K562 (cell line): ENCODE data around the gene PDPK1. TPM values are rescaled to one million over a fixed set of nuclear protein-coding genes. Genes with fewer than 3 reads are reported as not detected.

Experiments used
- CTBP1 ChIP-seq: fragments of 450-650 bp; IDR thresholded peaks from 2 replicates; pipeline ENCODE4 v1.6.1; 2016; ENCODE audit warnings: borderline replicate concordance
- DACH1 ChIP-seq: fragments of 450-650 bp; IDR thresholded peaks from 2 replicates; pipeline ENCODE4 v1.6.1; 2018; ENCODE audit not compliant: partially characterized antibody
- FOXJ2 ChIP-seq: fragments of 200-800 bp; sonication (Bioruptor generic); IDR thresholded peaks from 2 replicates; pipeline ENCODE4 v1.6.1; 2016; ENCODE audit warnings: missing genetic modification characterization, missing compliant biosample characterization
- GATAD2A ChIP-seq: fragments of 450-650 bp; IDR thresholded peaks from 2 replicates; pipeline ENCODE4 v1.6.1; 2017
- HNRNPH1 ChIP-seq: fragments of 200-400 bp; formaldehyde crosslinking; optimal IDR thresholded peaks from 2 replicates; pipeline ENCODE3; 2017; ENCODE audit warnings: low read depth, mild to moderate bottlenecking, low read length, moderate library complexity
- KDM1A ChIP-seq, 2 experiments: fragments of 450-650 bp; IDR thresholded peaks; 2 replicates each; pipeline ENCODE4 v1.6.1; 2016; ENCODE audit warnings: mild to moderate bottlenecking in 2 of 2
- RBBP5 ChIP-seq: fragments of 200-600 bp; sonication (generic); IDR thresholded peaks from 2 replicates; pipeline ENCODE4 v1.6.1; 2012; ENCODE audit warnings: borderline replicate concordance, mild to moderate bottlenecking, low read length, control low read depth, inconsistent platforms; ENCODE audit not compliant: insufficient read depth, poor library complexity, severe bottlenecking
- polyA plus RNA-seq, 8 experiments: library from polyadenylated mRNA; depleted of rRNA in 4 of 8; stranded (reverse) in 5 of 8; unstranded in 3 of 8; fragments of >200 nt; fragmentation: Nextera tagmentation in 2 of 8; fragmentation: Illumina TruSeq in 1 of 8; extraction: Ambion mirVana in 2 of 8; extraction: Trizol in 1 of 8; gene quantifications; 2 replicates each; pipeline versions ENCODE4 v1.2.1 to v1.2.3, GENCODE V29; 2011 to 2014; ENCODE audit warnings: inconsistent platforms in 1 of 8, missing spikeins in 1 of 8
- total RNA-seq, 7 experiments: library from RNA; depleted of rRNA in 6 of 7; stranded (reverse); fragments of >200 nt in 6 of 7; fragmentation: Illumina TruSeq in 2 of 7; extraction: Trizol in 2 of 7; gene quantifications; 2 replicates each; pipeline versions ENCODE4 v1.2.1 to v1.2.3, GENCODE V29; 2011 to 2021; ENCODE audit warnings: low replicate concordance in 1 of 7
- TF ChIP-seq, protein P1 (sequence below): fragments of 450-650 bp; conservative IDR thresholded peaks from 2 replicates; pipeline ENCODE4 v1.6.1; 2016; ENCODE audit warnings: missing genetic modification characterization, low read depth, mild to moderate bottlenecking, missing compliant biosample characterization, moderate library complexity
- TF ChIP-seq, protein P2 (sequence below), 2 experiments: fragments of 450-650 bp in 1 of 2; sonication (generic) in 1 of 2; formaldehyde crosslinking; conservative IDR thresholded peaks; 2 replicates each; pipeline versions ENCODE4 v1.4.0 to v1.8.1; 2020 to 2022; ENCODE audit warnings: mild to moderate bottlenecking in 1 of 2, missing genetic modification reagents in 1 of 2
- TF ChIP-seq, protein P3 (sequence below): fragments of 250-450 bp; sonication (Bioruptor Pico); IDR thresholded peaks from 2 replicates; pipeline ENCODE4 v1.5.0; 2021
- TF ChIP-seq, protein P4 (sequence below), 2 experiments: fragments of 450-650 bp in 1 of 2; sonication (generic) in 1 of 2; formaldehyde crosslinking in 1 of 2; IDR thresholded peaks; 2 replicates each; pipeline versions ENCODE4 v1.7.1 to v1.9.0; 2016 to 2022; ENCODE audit warnings: inconsistent platforms in 1 of 2, mild to moderate bottlenecking in 1 of 2, missing genetic modification reagents in 1 of 2
- TF ChIP-seq, protein P5 (sequence below): sonication (generic); formaldehyde crosslinking; IDR thresholded peaks from 2 replicates; pipeline ENCODE4 v1.5.0; 2020; ENCODE audit warnings: missing genetic modification reagents

The PDPK1 gene
- total and polyA plus RNA-seq, 9 of the 15 experiments (the other 6 are each of a cell fraction or from before 2014, with no cell fraction given) = 4.0 to 37.2 (median 18.7) TPM

DNA sequence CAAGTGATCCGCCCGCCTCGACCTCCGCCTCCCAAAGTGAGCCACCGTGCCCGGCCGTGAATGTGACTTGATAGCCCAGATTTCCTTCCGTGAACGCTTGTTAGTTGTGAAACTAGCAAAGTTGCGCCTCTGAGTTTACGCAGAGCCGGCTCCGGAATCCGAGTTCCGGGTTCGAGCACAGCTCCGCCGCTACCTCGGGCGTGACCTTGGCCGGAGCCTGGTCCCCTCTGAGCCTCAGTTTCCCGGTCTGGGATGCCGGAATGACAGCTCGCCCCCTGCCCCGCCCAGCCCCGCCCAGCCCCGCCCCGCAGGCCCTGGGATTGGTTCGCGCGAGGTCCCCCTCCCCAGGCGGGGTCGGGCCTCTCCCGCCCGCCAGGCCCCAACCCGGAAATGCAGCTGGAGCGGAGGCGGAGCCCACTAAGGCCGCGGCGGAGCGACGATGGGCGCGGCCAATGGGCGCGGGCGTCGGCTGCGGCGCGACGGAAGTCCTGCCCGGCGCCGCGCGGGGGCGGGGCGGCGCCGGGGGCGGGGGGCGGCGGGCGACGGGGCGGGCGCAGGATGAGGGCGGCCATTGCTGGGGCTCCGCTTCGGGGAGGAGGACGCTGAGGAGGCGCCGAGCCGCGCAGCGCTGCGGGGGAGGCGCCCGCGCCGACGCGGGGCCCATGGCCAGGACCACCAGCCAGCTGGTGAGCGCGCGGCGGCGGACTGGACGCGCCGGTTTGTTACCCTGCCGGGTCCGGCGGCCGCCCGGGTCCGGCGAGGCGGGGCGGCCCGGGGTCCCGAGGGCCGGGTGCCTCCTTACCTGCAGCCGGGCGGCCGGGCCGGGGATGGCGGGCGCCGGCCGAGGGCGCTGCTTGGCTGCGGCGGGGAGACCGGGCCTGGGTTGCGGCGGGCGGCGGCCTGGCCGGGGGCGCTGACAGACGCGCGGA, at the start of gene PDPK1 (continued):
- TF ChIP-seq, protein P1, sequence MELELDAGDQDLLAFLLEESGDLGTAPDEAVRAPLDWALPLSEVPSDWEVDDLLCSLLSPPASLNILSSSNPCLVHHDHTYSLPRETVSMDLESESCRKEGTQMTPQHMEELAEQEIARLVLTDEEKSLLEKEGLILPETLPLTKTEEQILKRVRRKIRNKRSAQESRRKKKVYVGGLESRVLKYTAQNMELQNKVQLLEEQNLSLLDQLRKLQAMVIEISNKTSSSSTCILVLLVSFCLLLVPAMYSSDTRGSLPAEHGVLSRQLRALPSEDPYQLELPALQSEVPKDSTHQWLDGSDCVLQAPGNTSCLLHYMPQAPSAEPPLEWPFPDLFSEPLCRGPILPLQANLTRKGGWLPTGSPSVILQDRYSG (tag) = no peak
- TF ChIP-seq FOXJ2 (tag) (no peak), KDM1A (IDR thresholded peaks at IDR 0.05) (no peak; a peak in 1 of 4 replicates), DACH1 (no peak), RBBP5 (peak; percentile 77), CTBP1 (no peak; the same call in 1 of the 2 replicates), HNRNPH1 (no peak), GATAD2A (no peak)
- TF ChIP-seq, protein P2, sequence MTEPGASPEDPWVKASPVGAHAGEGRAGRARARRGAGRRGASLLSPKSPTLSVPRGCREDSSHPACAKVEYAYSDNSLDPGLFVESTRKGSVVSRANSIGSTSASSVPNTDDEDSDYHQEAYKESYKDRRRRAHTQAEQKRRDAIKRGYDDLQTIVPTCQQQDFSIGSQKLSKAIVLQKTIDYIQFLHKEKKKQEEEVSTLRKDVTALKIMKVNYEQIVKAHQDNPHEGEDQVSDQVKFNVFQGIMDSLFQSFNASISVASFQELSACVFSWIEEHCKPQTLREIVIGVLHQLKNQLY (CRISPR knock-in tag; conservative IDR thresholded peaks at IDR 0.05) = no peak
- TF ChIP-seq, protein P3, sequence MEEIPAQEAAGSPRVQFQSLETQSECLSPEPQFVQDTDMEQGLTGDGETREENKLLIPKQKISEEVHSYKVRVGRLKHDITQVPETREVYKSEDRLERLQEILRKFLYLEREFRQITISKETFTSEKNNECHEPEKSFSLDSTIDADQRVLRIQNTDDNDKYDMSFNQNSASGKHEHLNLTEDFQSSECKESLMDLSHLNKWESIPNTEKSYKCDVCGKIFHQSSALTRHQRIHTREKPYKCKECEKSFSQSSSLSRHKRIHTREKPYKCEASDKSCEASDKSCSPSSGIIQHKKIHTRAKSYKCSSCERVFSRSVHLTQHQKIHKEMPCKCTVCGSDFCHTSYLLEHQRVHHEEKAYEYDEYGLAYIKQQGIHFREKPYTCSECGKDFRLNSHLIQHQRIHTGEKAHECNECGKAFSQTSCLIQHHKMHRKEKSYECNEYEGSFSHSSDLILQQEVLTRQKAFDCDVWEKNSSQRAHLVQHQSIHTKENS = no peak
- TF ChIP-seq, protein P4, sequence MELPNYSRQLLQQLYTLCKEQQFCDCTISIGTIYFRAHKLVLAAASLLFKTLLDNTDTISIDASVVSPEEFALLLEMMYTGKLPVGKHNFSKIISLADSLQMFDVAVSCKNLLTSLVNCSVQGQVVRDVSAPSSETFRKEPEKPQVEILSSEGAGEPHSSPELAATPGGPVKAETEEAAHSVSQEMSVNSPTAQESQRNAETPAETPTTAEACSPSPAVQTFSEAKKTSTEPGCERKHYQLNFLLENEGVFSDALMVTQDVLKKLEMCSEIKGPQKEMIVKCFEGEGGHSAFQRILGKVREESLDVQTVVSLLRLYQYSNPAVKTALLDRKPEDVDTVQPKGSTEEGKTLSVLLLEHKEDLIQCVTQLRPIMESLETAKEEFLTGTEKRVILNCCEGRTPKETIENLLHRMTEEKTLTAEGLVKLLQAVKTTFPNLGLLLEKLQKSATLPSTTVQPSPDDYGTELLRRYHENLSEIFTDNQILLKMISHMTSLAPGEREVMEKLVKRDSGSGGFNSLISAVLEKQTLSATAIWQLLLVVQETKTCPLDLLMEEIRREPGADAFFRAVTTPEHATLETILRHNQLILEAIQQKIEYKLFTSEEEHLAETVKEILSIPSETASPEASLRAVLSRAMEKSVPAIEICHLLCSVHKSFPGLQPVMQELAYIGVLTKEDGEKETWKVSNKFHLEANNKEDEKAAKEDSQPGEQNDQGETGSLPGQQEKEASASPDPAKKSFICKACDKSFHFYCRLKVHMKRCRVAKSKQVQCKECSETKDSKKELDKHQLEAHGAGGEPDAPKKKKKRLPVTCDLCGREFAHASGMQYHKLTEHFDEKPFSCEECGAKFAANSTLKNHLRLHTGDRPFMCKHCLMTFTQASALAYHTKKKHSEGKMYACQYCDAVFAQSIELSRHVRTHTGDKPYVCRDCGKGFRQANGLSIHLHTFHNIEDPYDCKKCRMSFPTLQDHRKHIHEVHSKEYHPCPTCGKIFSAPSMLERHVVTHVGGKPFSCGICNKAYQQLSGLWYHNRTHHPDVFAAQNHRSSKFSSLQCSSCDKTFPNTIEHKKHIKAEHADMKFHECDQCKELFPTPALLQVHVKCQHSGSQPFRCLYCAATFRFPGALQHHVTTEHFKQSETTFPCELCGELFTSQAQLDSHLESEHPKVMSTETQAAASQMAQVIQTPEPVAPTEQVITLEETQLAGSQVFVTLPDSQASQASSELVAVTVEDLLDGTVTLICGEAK (IDR thresholded peaks at IDR 0.05) = peak; percentile 74
- TF ChIP-seq, protein P4 (CRISPR knock-in tag; IDR thresholded peaks at IDR 0.05) = no peak
- TF ChIP-seq, protein P5, sequence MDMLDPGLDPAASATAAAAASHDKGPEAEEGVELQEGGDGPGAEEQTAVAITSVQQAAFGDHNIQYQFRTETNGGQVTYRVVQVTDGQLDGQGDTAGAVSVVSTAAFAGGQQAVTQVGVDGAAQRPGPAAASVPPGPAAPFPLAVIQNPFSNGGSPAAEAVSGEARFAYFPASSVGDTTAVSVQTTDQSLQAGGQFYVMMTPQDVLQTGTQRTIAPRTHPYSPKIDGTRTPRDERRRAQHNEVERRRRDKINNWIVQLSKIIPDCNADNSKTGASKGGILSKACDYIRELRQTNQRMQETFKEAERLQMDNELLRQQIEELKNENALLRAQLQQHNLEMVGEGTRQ (CRISPR knock-in tag) = no peak
